Progenitor cell of endocrine pancreas (in vitro differentiated cells): ENCODE data around the gene MRPL39. TPM values are rescaled to one million over a fixed set of nuclear protein-coding genes. Genes with fewer than 3 reads are reported as not detected.

Source experiments
- DNase-seq: peaks from one replicate; pipeline ENCODE4 v3.0.0; 2021; ENCODE audit warnings: low spot score; ENCODE audit not compliant: unreplicated experiment
- H3K27ac Mint-ChIP-seq: 2 replicates; pipeline ENCODE4 v1.8.0; 2021; ENCODE audit warnings: mild to moderate bottlenecking, moderate library complexity, mixed read lengths
- H3K27me3 Mint-ChIP-seq: 2 replicates; pipeline ENCODE4 v1.8.0; 2021; ENCODE audit warnings: mixed read lengths
- H3K36me3 Mint-ChIP-seq: 2 replicates; pipeline ENCODE4 v1.8.0; 2022; ENCODE audit warnings: mixed read lengths; ENCODE audit not compliant: insufficient read depth
- H3K4me1 Mint-ChIP-seq: 2 replicates; pipeline ENCODE4 v1.8.0; 2021; ENCODE audit warnings: low read depth, mixed read lengths
- H3K4me3 Mint-ChIP-seq: 2 replicates; pipeline ENCODE4 v1.8.0; 2021; ENCODE audit warnings: low read depth, mild to moderate bottlenecking, moderate library complexity, mixed read lengths
- H3K9me3 Mint-ChIP-seq: 2 replicates; pipeline ENCODE4 v1.8.0; 2021; ENCODE audit warnings: low read depth, mixed read lengths
- total RNA-seq: library from RNA; stranded (reverse); gene quantifications from 2 replicates; pipeline ENCODE4 v1.2.1, GENCODE V29; 2021
- TF ChIP-seq, protein P1 (sequence below): fragments of 200-600 bp; sonication (generic); IDR thresholded peaks from one replicate; pipeline ENCODE4 v1.5.0; 2021; ENCODE audit warnings: antibody characterized with exemption, mild to moderate bottlenecking; ENCODE audit not compliant: unreplicated experiment

MRPL39 gene
- total RNA-seq, 1 donor from 2014 or later, result 30.7 TPM

GRCh38 chr21:25608044-25608737, 910 bp upstream of the MRPL39 start:
- peak overlapping the region; percentile 37 for H3K27ac Mint-ChIP-seq
- H3K27me3 Mint-ChIP-seq, result no peaks in the 10 kb centered on the region
- peak overlapping the region; percentile 100 for H3K4me3 Mint-ChIP-seq
- TF ChIP-seq, protein P1, sequence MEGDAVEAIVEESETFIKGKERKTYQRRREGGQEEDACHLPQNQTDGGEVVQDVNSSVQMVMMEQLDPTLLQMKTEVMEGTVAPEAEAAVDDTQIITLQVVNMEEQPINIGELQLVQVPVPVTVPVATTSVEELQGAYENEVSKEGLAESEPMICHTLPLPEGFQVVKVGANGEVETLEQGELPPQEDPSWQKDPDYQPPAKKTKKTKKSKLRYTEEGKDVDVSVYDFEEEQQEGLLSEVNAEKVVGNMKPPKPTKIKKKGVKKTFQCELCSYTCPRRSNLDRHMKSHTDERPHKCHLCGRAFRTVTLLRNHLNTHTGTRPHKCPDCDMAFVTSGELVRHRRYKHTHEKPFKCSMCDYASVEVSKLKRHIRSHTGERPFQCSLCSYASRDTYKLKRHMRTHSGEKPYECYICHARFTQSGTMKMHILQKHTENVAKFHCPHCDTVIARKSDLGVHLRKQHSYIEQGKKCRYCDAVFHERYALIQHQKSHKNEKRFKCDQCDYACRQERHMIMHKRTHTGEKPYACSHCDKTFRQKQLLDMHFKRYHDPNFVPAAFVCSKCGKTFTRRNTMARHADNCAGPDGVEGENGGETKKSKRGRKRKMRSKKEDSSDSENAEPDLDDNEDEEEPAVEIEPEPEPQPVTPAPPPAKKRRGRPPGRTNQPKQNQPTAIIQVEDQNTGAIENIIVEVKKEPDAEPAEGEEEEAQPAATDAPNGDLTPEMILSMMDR, result peak; percentile 91
- H3K36me3 Mint-ChIP-seq, result peaks cover 5% of the 10 kb centered on the region
- no peaks in the 10 kb centered on the region for H3K9me3 Mint-ChIP-seq
- peak; percentile 47 for DNase-seq
- H3K4me1 Mint-ChIP-seq, result peaks cover 14% of the 10 kb centered on the region

GRCh38 chr21:25589887-25590286, 17.4 kb downstream of the MRPL39 start:
- DNase-seq, result no peak
- H3K27ac Mint-ChIP-seq, result no peak overlapping the region
- peaks cover 31% of the 10 kb centered on the region for H3K36me3 Mint-ChIP-seq
- H3K9me3 Mint-ChIP-seq, result no peaks in the 10 kb centered on the region
- no peaks in the 10 kb centered on the region for H3K4me1 Mint-ChIP-seq
- no peak overlapping the region for H3K4me3 Mint-ChIP-seq
- H3K27me3 Mint-ChIP-seq, result no peaks in the 10 kb centered on the region
- TF ChIP-seq, protein P1, result no peak

DNA sequence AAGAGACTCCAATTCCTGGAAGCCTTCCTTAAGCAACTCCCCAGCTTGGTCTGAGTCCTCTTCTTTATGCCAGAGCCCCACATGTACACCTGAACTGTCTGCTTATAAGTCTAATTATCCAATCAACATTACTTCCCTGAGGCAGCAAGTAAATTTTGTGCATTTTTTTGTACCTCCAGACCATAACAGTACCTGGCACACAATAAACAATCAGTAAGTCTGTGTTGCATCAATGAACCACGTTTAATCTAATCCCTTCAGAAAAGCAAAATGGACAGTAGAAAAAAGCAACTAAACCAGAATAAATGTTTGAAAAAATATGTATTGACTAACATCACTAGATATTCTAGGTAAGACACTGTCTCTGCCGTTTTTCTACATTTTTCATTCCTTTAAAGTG, 20.5 kb downstream of the MRPL39 start:
- Mint-ChIP-seq H3K27me3 (no peaks in the 10 kb centered on the region), H3K36me3 (peaks cover 20% of the 10 kb centered on the region), H3K4me3 (no peak overlapping the region), H3K27ac (no peak overlapping the region), H3K4me1 (no peaks in the 10 kb centered on the region), H3K9me3 (no peaks in the 10 kb centered on the region)
- TF ChIP-seq, protein P1, result no peak
- no peak for DNase-seq

DNA sequence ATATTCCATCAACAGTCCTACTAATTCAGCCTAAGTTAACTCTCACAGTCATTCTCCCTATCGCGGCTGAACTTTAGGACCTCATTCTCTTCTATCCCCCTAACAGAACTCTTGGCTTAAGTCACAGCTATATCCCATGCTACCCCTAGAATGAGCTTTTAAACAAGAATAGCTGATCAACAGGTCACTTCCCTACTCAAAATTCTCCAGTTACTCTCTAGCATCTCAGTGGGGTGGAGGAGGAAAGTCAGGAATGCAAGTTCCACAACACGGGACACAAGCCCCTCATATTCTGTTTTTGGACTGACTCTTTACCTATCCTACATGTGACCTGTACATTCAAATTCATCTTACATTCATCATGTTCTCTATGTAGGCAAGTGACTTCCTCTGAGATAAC, 21.0 kb downstream of the MRPL39 start:
- no peak for DNase-seq
- Mint-ChIP-seq H3K4me1 (no peaks in the 10 kb centered on the region), H3K4me3 (no peak overlapping the region), H3K27ac (no peak overlapping the region), H3K36me3 (peaks cover 20% of the 10 kb centered on the region), H3K9me3 (no peaks in the 10 kb centered on the region), H3K27me3 (no peaks in the 10 kb centered on the region)
- TF ChIP-seq, protein P1, result no peak

- TF ChIP-seq, protein P1, result no peak
- Mint-ChIP-seq H3K27ac (no peak overlapping the region), H3K36me3 (peaks cover 16% of the 10 kb centered on the region)
These were observed 22.2 kb downstream of the MRPL39 start for GRCh38 chr21:25584833-25585676.

More at GRCh38 chr21:25584833-25585676, 22.2 kb downstream of the MRPL39 start:
- Mint-ChIP-seq H3K4me3 (no peak overlapping the region), H3K27me3 (no peaks in the 10 kb centered on the region), H3K9me3 (no peaks in the 10 kb centered on the region), H3K4me1 (no peaks in the 10 kb centered on the region)
- DNase-seq, result no peak
